IMR-90 (cell line): Measurements from ENCODE around the gene RNF145. TPM values are rescaled to one million over a fixed set of nuclear protein-coding genes. Genes with fewer than 3 reads are reported as not detected.

ENCODE experiments used
- ATAC-seq: fragments of 200-7000 bp; cut with Tn5 transposase; 2 replicates; pipeline ENCODE4 v1.9.1; 2020; ENCODE audit warnings: low read depth, mild to moderate bottlenecking, moderate library complexity
- BruUV-seq: library from RNA; stranded (reverse); fragments of 400-500 nt; replicated peaks from 2 replicates; lab custom pipeline; 2021; lab: Mats Ljungman, UMichigan
- CTCF ChIA-PET: fragments of 300-600 bp; formaldehyde crosslinking; extraction: SDS; loops from one replicate; lab custom pipeline; 2021; ENCODE audit warnings: antibody characterized with exemption; lab: Yijun Ruan, JAX
- POLR2A ChIA-PET: fragments of 300-600 bp; sonication (Branson Sonifier 250); formaldehyde crosslinking; loops from one replicate; lab custom pipeline; 2022; ENCODE audit warnings: antibody characterized with exemption; ENCODE audit not compliant: unreplicated experiment; lab: Charles Lee
- DNase-seq: peaks from one replicate; pipeline ENCODE4 v3.0.0; 2013
- H2AFZ ChIP-seq: replicated peaks from 2 replicates; pipeline ENCODE3; 2013; ENCODE audit warnings: low read length, mild to moderate bottlenecking; ENCODE audit not compliant: poor library complexity
- H2AK5ac ChIP-seq: 2 replicates; pipeline ENCODE4 v1.6.1; 2013; ENCODE audit warnings: low read depth, low read length, inconsistent platforms
- H2AK9ac ChIP-seq: replicated peaks from 2 replicates; pipeline ENCODE3; 2013; ENCODE audit warnings: mild to moderate bottlenecking, low read depth, low read length, moderate library complexity; ENCODE audit not compliant: poor library complexity
- H2BK120ac ChIP-seq: 2 replicates; pipeline ENCODE4 v1.6.1; 2013; ENCODE audit warnings: low read depth, low read length, inconsistent platforms
- H2BK15ac ChIP-seq: 3 replicates; pipeline ENCODE4 v1.6.1; 2013; ENCODE audit warnings: low read depth, low read length, inconsistent platforms
- H2BK20ac ChIP-seq: 2 replicates; pipeline ENCODE4 v1.6.1; 2013; ENCODE audit warnings: low read depth, mild to moderate bottlenecking, inconsistent platforms, low read length, moderate library complexity
- H2BK5ac ChIP-seq: 2 replicates; pipeline ENCODE4 v1.6.1; 2013; ENCODE audit warnings: mild to moderate bottlenecking, low read depth, low read length, inconsistent platforms; ENCODE audit not compliant: poor library complexity, severe bottlenecking
- H3K14ac ChIP-seq: replicated peaks from 2 replicates; pipeline ENCODE4 v1.6.1; 2013; ENCODE audit warnings: low read depth, low read length, inconsistent platforms
- H3K18ac ChIP-seq: 2 replicates; pipeline ENCODE4 v1.6.1; 2013; ENCODE audit warnings: low read depth, low read length, control low read depth
- H3K23ac ChIP-seq: 2 replicates; pipeline ENCODE4 v1.6.1; 2013; ENCODE audit warnings: low read depth, low read length, inconsistent platforms
- H3K27ac ChIP-seq: 2 replicates; pipeline ENCODE4 v1.5.1; 2013; ENCODE audit warnings: mild to moderate bottlenecking, control low read depth, low read length; ENCODE audit not compliant: insufficient read depth
- H3K27me3 ChIP-seq: 2 replicates; pipeline ENCODE4 v1.6.1; 2013; ENCODE audit warnings: low read length; ENCODE audit not compliant: control insufficient read depth, insufficient read depth
- H3K36me3 ChIP-seq: 2 replicates; pipeline ENCODE4 v1.6.1; 2013; ENCODE audit warnings: low read length, mixed read lengths; ENCODE audit not compliant: control insufficient read depth, insufficient read depth
- H3K4ac ChIP-seq: 2 replicates; pipeline ENCODE4 v1.6.1; 2013; ENCODE audit warnings: low read depth, low read length, inconsistent platforms
- H3K4me1 ChIP-seq: 2 replicates; pipeline ENCODE4 v1.6.1; 2013; ENCODE audit warnings: low read length, mixed read lengths; ENCODE audit not compliant: control insufficient read depth, insufficient read depth
- H3K4me2 ChIP-seq: 2 replicates; pipeline ENCODE4 v1.6.1; 2013; ENCODE audit warnings: low read depth, mild to moderate bottlenecking, control low read depth, low read length, moderate library complexity
- H3K4me3 ChIP-seq: 2 replicates; pipeline ENCODE4 v1.5.1; 2013; ENCODE audit warnings: low read depth, mild to moderate bottlenecking, control low read depth, low read length, moderate library complexity; ENCODE audit not compliant: insufficient read depth
- H3K56ac ChIP-seq: 2 replicates; pipeline ENCODE4 v1.6.1; 2013; ENCODE audit warnings: low read length, inconsistent platforms; ENCODE audit not compliant: insufficient read depth; ENCODE audit errors: extremely low read depth
- H3K79me1 ChIP-seq, 2 experiments: 2 replicates each; pipeline ENCODE4 v1.6.1; 2013; ENCODE audit warnings: low read length in 2 of 2, inconsistent platforms in 1 of 2, low read depth in 1 of 2
- H3K9ac ChIP-seq: 2 replicates; pipeline ENCODE4 v1.6.1; 2013; ENCODE audit warnings: low read depth, low read length, control low read depth
- H3K9me1 ChIP-seq: 2 replicates; pipeline ENCODE4 v1.6.1; 2013; ENCODE audit warnings: low read length, inconsistent platforms; ENCODE audit not compliant: insufficient read depth
- H3K9me3 ChIP-seq: 2 replicates; pipeline ENCODE4 v1.6.1; 2013; ENCODE audit warnings: low read length; ENCODE audit not compliant: control insufficient read depth, insufficient read depth
- H4K20me1 ChIP-seq: 2 replicates; pipeline ENCODE4 v1.6.1; 2013; ENCODE audit warnings: low read length, inconsistent platforms; ENCODE audit not compliant: insufficient read depth
- H4K5ac ChIP-seq: 2 replicates; pipeline ENCODE4 v1.6.1; 2013; ENCODE audit warnings: mild to moderate bottlenecking, low read depth, low read length, control low read depth
- H4K8ac ChIP-seq, 2 experiments: 2 replicates each; pipeline ENCODE4 v1.6.1; 2013; ENCODE audit warnings: low read depth in 2 of 2, low read length in 2 of 2, control low read depth in 1 of 2, inconsistent platforms in 1 of 2
- H4K91ac ChIP-seq: 2 replicates; pipeline ENCODE4 v1.6.1; 2013; ENCODE audit warnings: low read depth, low read length, inconsistent platforms; ENCODE audit not compliant: insufficient read depth
- CEBPB ChIP-seq: IDR thresholded peaks from 2 replicates; pipeline ENCODE4 v1.6.1; 2012; ENCODE audit warnings: low read depth, low read length, improper control_type of control experiment
- USF2 ChIP-seq: fragments of 150-350 bp; IDR thresholded peaks from 2 replicates; pipeline ENCODE4 v1.6.1; 2017; ENCODE audit warnings: mild to moderate bottlenecking, antibody characterized with exemption, low read length, low read depth
- WGBS, 2 experiments: methylation state at CpG; one replicate each; pipeline versions ENCODE4 v1.1.5 to v1.1.7; 2013; ENCODE audit warnings: missing lambda C conversion rate in 2 of 2; ENCODE audit not compliant: insufficient read length in 1 of 2; ENCODE audit errors: extremely low coverage in 2 of 2; 5-methylcytosine and 5-hydroxymethylcytosine counted together
- dilution Hi-C: fragments of 300-500 bp; cut with HindIII; formaldehyde crosslinking; loops from one replicate; pipeline ENCODE4 v1.14.3; 2018; ENCODE audit warnings: low sequenced_read_pairs; ENCODE audit not compliant: unreplicated experiment
- in situ Hi-C: fragments of 300-500 bp; cut with MboI; formaldehyde crosslinking; loops from 3 replicates; pipeline ENCODE4 v1.14.3; 2019; ENCODE audit warnings: low sequenced_read_pairs, inconsistent platforms, mixed read lengths
- intact Hi-C: fragments of 100-400 bp; cut with micrococcal nuclease; formaldehyde crosslinking; loops from 2 replicates; pipeline ENCODE4 v1.10.0; 2022
- polyA plus RNA-seq, 3 experiments: library from polyadenylated mRNA; depleted of rRNA; stranded (reverse); fragments of >200 nt; gene quantifications; 2 replicates each; pipeline ENCODE4 v1.2.3, GENCODE V29; 2012; ENCODE audit warnings: low replicate concordance in 1 of 3
- total RNA-seq: library from RNA; depleted of rRNA; stranded (reverse); fragments of >200 nt; gene quantifications from 2 replicates; pipeline ENCODE4 v1.2.3, GENCODE V29; 2012

The RNF145 gene
- total and polyA plus RNA-seq, 2 of the 4 experiments (the other 2 are of a cell fraction): 50.0 to 57.0 TPM

GRCh38 chr5:159182691-159183090 is 26.7 kb downstream of the RNF145 start:
- CTCF ChIA-PET: no interaction called here
- ATAC-seq (peak; percentile 22), DNase-seq (peak; percentile 83)
- Histone ChIP-seq H2BK5ac (peak overlapping the region; percentile 97), H3K79me1 (peaks cover 24 to 34% of the 10 kb centered on the region in 2 experiments), H2BK20ac (no peak overlapping the region), H4K8ac (peak overlapping the region in 1 of 2 experiments; percentile 89; a peak in 1 of 4 replicates), H3K27me3 (no peaks in the 10 kb centered on the region), H3K4ac (no peak overlapping the region; the same call in 1 of the 2 replicates), H4K91ac (no peak overlapping the region), H3K56ac (peak overlapping the region; percentile 99; the same call in 1 of the 2 replicates), H3K4me2 (no peak overlapping the region), H3K18ac (no peak overlapping the region), H4K20me1 (no peaks in the 10 kb centered on the region), H3K27ac (peak overlapping the region; percentile 88; the same call in 1 of the 2 replicates), H3K23ac (peak overlapping the region; percentile 90; the same call in 1 of the 2 replicates), H2AK9ac (no peak overlapping the region), H3K4me1 (peaks cover 31% of the 10 kb centered on the region), H4K5ac (no peak overlapping the region), H3K9me3 (no peaks in the 10 kb centered on the region), H3K4me3 (no peak overlapping the region), H3K14ac (no peak overlapping the region), H2AK5ac (no peak overlapping the region), H3K36me3 (peaks cover 16% of the 10 kb centered on the region), H3K9ac (no peak overlapping the region), H2BK120ac (peak overlapping the region; percentile 84), H2BK15ac (no peak overlapping the region), H2AFZ (no peak overlapping the region), H3K9me1 (peaks cover 7% of the 10 kb centered on the region; the same call in 1 of the 2 replicates)
- POLR2A ChIA-PET: no interaction called here
- WGBS, 2 experiments: no CpG with 5 or more reads among the region's 1 CpG
- BruUV-seq: no TSS peak
- TF ChIP-seq USF2: no peak
- TF ChIP-seq CEBPB: peak; percentile 91
- dilution Hi-C loops (no loop called here), intact Hi-C loops (no loop called here), in situ Hi-C loops (loop anchor here (25.0 kb wide), 1 partner anchor 1620 kb away; no protein-coding TSS in a partner anchor)
